ENCODE measurements around the gene ZMAT5.

The ZMAT5 gene, protein sequence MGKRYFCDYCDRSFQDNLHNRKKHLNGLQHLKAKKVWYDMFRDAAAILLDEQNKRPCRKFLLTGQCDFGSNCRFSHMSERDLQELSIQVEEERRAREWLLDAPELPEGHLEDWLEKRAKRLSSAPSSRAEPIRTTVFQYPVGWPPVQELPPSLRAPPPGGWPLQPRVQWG

DNA sequence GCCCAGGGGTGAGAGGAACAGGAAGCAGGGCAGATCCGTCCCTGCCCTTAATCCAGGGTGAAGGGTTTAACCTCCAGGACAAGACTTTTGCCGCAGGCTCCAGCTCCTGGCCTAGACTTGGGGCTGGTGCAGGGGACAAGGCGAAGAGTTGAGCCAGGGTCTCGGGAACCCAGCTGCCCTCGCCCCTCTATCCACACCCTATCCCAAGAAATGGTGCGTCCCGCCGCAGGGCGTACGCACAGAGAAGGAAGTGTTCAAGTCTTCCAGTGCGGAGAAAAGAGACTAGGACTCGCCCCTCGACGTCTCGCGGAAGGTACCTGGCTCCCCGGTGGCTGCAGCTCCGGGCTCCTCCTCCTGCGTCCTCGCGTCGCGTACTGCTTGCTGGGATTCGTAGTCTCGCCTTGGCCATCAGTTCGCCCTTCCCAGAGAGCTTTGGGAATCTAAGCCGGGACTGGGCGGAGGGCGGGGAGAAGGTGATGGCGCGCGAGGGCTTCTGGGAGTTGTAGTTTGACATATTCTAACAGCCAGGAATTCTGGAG, at the start of gene ZMAT5:
ZMAT5 (minus strand) TSS at position 376 of the 539 bp plus-strand sequence. CDS start 18,463 bp downstream, outside the sequence.
- DNase-seq (ENCODE audit: low read depth) = peak; percentile 95

DNA sequence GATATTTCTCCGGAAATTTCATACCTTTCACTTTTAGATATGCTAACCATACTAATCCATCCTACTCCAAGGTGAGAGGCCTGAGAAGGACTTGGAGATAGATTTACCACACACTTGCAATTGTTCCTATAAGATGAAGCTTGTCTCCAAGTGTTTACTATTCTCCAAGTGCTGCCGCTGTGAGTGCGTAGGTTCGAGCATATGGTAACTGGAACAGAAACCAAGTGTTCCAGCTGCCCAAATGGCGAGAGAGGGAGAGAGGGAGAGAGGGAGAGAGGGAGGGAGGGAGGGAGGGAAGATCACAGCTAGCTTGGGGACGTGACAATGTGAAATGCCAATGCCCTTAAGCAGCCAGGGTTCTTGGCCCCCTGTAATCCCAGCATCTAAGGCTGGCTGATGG, 49.7 kb upstream of the ZMAT5 start:
- no peak for DNase-seq (ENCODE audit: low read depth)

DNA sequence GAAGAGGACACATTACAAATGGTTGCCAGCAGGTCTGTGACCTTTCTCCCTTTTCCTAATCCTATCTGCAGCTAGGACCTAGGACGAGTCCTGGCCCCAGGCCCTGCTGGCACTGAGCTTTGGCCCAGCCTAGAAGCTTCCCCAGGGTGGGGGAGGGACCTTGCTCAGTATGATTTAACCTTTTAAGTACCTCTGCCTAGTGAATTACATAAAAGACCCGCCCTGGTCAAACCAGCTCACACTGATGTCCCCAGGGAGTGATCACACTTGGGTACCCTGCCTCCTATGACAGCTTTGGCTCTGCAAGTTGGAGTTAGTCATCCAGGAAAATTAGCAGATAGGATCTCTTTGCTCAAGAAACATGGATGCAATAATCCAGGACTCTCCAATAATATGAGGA, 49.3 kb upstream of the ZMAT5 start:
- no peak for DNase-seq (ENCODE audit: low read depth)

DNA sequence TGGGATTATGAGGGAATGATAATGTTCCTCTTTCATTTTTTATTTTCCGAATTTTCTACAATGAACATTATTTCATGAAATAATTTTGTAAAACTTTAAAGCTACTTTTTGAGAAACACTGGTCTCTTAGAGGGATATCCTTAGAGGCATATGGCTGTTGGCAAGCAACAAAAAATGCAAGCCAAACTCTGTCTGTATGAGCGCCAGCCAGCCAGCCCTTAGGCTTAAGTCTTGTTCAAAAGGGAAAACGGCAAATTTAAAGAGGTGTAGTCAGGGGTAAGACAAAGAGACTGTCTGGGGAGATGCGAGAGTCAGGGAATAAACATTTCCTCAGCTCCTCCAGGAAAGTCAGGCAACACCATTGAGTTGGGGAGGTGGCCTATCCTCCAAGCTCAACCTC, 48.8 kb upstream of the ZMAT5 start:
- DNase-seq (ENCODE audit: low read depth) = no peak

DNA sequence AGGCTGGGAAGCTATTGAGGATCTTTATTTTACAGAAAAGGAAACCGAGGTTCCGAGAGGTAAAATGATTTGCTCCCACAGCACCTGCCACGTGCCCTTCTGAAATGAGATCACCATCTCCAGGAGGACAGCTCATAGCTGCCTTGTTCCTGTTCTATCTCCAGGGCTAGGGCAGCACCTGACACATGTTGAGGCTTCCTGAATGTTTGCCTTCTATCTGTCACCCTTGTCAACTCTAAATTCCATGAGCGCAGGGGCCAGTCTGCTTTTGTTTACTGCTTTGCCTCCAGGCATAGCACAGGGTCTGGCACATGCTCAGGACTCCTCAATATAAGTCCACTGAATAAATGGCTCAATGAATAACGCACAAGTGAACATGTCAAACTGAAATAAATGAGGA, 47.2 kb upstream of the ZMAT5 start:
- no peak for DNase-seq (ENCODE audit: low read depth)

DNA sequence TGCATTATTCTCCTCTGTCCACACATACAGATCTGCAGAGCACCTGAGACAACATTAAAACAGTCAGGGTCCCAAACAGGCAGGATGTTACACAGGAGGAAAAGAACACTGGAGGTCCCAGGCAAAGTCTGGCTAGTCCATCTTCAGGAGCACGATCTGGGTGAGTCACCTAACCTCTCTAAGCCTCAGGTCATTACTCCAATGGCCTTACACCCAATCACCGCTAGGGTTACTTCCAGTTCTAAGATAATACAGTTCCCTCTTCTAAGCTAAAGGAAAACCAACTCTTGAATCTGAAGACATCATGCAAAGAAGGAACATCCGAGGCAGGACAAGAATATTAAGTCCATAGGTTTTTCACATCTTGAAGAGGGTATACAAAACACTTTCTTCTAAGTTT, 46.8 kb upstream of the ZMAT5 start:
- no peak for DNase-seq (ENCODE audit: low read depth)

DNA sequence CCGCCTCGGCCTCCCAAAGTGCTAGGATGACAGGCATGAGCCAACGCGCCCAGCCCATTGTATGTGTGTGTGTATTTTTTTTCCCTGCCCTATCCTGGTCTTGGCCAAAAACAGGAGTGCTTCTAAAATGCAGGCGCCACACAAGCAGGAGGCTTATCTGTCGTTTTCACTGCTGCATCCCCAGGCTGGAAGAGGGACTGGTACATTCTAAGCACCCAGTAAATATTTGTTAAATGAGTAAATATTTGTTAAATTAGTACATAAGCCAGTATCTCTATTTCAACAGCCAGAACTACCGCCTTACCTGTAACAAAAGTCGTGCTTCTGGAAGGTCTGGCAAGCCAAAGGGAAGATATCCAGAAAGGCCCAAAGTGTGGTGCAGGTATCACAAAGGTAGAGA, 46.3 kb upstream of the ZMAT5 start:
- no peak for DNase-seq (ENCODE audit: low read depth)

DNA sequence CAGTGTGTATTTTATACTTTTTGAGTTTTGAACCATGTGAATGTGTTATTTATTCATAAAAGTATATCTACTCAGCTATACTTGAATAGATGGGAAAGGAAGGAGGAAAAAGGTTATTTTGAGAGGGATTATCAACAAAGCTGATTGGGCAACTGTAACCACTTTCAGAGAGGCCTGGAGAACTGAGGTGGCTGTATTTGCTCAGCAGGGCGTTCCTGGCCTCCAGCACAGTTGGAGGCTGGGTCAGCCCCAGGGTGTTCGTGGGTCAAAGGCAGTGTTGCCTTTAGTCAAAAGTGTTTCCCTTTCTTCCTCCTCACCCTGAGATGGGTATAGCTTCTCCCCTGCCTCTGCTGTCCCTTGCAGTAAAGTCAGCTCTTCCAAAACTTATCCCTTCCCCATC, 44.6 kb upstream of the ZMAT5 start:
- DNase-seq (ENCODE audit: low read depth) = no peak

DNA sequence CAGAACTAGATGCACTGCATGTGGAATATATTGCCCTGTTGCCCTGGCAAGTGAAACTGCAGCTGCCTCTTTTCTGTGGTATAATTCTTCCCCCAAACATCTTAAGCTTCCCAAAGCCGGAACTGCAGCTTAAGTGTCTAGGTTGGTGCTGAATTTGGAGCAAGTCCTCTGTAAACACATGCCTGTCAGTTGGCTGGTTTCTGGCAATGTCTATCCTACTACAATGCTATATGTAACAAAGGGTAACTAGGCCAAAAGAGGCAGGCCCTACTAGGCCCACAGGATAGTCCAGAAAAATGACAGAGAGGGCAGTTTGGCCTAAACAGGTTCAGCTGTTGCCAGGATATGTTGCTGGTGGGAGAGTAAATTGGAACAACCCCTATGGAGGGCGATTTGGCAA, 43.4 kb upstream of the ZMAT5 start:
- no peak for DNase-seq (ENCODE audit: low read depth)

DNA sequence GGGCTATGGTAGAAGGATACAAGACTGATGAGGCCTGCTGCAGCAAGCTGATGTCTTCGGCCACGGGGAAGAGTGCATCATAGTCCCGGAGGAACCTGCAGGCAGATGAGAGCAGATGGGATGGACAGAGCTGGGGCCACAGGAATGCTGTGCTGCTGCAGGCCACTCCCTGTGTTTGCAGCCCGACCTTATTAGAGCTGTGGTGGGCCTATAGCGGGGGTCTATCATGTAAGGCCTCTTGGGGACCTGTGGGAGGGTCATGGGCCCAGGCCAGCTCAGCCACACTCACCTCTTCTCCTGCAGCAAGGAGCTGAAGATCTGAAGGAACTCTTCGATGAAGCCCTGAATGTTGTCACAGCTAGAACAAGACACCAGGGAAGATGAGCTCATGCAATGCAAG, 39.4 kb upstream of the ZMAT5 start:
- DNase-seq (ENCODE audit: low read depth) = no peak

DNA sequence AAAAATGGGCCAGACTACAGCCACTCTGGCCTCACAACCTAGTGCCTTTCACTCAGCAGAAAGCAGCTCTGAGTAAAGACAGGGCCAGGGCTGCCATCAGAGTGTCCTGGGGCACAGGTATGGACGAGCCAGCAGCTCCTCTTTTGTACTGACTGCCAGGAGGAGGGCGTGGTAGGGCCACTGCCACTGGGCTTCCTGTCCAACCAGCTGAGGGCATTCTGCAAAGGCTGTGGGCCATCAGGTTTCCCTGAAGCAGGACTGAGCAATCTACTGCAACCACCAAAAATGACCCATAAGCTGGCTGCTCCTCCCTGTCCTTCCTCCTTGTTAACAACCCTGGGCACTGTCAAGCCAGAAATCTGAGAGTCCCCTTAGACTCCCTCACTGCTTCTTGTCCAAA, 38.2 kb upstream of the ZMAT5 start:
- no peak for DNase-seq (ENCODE audit: low read depth)

DNA sequence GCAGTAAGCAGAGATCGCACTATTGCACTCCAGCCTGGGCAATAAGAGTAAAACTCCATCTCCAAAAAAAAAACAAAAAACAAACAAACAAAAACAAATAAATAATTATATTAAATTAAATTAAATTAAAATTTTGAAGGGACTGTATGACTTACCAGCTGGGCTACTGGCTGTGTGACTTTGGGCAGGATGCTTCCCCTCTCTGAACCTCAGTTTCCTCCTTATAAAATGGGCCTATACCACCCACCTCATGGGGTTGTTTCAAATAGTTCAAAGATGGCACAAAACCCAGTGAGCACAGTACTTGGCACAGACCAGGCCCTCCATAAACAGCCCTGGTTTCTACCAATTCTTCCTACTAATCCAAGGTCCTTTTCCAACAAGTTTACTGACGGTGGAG, 36.4 kb upstream of the ZMAT5 start:
- no peak for DNase-seq (ENCODE audit: low read depth)

DNA sequence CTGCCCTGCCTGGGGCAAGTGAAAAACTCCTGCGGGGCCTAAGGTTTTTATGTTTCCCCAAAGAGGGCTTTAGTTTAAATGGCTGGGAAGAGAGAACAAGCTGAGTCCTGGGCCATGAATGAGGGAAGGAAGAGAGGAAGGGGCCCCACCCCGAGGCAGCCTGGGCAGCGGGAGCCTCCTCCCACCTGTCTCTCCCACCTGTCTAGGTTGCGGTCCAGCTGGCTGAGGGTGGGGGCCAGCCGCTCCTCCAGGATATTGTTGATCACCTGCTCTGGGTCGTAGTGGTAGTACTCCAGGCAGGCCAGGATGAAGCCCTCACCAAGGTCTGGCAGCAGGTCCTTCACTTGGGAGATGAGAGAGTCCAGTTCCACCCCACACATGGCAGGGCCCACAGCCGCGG, 35.0 kb upstream of the ZMAT5 start:
- no peak for DNase-seq (ENCODE audit: low read depth)

DNA sequence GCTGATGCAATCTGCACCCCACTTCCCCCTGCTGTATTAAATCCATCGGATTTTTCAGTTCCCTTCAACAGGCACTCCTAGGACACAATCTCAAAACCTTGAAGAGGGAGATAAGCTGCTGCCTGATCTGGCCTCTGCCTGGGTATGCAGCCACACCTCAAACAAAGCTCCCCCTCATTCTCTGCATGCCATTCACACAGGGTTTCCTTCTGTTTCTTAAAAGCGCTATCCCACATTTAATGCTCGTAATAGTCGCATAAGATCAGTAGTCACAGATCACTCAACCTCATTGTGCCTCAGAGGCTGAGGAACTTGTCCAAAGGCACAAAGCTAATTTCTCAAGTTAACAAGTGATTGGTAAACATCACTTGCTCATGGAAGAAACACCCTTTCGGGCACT, 34.3 kb upstream of the ZMAT5 start:
- DNase-seq (ENCODE audit: low read depth) = no peak

DNA sequence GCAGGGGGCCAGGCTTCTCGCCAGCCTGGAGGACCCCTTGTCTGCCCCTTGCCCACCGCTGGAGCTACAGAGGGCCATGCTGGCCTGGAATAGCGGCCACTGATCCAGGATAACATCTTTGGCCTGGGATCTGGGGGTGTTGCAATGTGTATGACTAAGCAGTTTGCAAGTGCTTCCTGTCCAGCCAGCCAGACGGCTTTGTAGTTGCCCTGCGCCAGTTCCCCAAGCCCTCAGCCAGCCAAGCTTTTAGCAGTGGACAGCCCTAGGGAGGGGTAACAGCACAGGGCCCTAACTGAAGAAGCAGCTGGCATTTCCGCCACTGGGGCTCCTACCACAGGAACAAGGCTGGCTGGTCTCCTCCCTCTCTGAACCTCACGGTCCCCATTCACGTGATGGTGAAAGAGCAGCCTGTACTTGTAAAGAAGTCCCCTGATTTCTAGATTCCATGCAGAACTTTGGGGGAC, 32.4 kb upstream of the ZMAT5 start:
- peak; percentile 85 for DNase-seq (ENCODE audit: low read depth)

DNA sequence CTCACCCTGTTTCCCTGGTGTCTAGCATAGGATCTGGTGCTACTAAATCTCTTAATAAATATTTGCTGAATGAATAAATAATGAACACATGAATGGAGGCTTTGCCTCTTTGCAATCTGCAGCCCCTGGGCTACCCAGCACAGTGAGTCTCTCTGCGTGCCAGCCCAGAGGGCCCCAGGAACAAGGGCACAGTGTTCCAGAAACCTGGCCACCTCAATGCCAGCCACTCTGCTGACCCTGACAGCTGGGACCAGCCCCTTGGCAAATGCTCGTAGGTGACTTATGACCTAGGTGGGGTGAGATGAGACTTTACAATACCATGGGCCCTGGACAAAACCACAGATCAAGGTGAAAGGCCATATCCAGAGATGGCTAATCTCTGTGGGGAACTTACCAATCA, 32.0 kb upstream of the ZMAT5 start:
- no peak for DNase-seq (ENCODE audit: low read depth)

DNA sequence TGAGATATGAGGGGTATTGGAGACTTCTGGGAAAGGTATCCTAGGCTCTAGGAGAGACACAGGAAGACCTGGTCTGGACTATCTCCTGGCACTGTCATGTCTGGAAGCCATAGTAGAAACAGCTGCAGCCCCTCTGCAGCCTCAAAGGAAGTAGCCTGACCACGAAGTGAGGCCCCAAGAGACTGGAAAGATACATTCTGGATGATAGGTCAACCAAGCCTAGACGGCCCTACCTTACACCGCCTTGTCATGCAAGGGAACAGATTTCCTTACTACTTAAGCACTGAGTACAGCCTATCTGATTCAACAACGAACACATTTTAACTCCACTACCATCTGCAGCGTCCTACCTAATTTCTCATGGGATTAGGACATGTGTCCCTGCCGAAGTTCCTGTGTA, 31.5 kb upstream of the ZMAT5 start:
- DNase-seq (ENCODE audit: low read depth) = no peak

DNA sequence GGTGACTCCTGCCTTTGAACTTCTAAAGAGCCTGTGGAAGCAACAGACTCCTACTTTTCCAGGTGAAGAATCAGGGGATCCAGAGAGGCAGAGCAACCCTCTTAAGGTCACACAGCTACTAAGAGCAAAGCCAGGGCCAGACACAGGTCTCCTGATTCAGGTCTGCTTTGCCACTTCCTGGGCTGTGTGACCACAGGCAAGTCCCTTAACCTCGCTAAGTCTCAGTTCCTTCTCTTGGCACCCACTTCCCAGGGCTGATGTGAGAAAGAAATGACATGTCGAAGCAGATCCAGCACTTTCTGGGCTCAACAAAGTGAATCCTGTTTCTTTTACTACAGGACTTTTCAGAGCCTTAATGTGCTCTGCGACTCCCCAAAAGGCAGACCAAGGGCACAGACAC, 30.5 kb upstream of the ZMAT5 start:
- no peak for DNase-seq (ENCODE audit: low read depth)

DNA sequence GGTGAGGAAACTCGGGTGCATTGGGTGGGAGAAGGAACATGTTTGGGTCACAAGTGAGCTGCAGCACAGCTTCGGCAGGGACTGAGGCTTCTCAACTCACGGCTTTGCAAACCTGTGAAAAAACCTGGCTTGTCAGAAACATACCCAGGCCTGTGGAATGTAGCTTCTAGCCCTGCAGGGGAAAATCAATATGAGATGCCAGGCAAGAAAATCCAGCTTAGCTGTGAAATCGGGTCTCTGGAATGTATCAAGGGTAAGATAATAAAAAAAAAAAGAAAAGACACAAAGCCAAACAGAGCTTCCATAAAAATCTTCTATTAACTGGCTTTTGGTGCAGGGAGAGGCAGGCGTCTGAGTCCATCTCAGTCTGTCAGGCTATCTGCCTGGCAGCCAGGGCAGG, 28.9 kb upstream of the ZMAT5 start:
- DNase-seq (ENCODE audit: low read depth) = no peak

DNA sequence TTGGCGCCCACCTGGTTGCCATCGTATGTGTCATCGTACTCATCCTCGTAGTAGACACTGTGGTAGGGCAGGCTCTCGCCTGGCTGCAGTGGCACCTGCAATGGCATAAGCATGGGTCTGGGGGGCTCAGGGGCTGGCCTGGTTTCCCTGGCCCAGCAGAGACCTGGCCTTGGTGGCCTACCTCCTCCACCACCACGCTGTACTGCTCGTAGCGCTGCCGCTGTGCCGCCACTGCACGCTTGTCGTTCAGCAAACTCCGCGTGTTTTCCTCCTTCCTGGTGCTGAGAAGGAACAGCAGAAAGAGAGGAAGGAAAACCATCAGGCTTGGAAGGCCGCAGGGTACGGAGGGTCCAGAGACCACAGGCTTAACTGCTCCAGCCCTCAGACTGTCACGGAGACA, 26.6 kb upstream of the ZMAT5 start:
- no peak for DNase-seq (ENCODE audit: low read depth)

DNA sequence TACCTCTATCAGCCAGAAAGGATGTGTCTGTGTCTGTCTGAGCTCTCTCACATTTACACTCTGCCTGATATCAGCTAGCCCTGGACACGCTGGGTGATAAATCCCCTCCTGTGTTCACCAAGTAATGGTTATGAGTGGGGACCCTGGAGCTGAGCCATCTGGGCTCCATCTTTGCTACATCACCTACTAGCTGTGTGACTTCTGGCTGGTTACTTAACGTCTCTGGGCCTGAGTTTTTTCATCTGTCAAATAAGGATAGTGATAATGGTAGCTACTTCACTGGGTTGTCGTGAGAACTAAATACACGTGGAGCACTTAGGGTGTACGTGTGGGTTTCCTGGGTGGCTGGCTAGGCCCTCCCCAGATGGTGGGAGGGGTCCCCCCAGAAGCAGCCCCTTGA, 23.3 kb upstream of the ZMAT5 start:
- no peak for DNase-seq (ENCODE audit: low read depth)

DNA sequence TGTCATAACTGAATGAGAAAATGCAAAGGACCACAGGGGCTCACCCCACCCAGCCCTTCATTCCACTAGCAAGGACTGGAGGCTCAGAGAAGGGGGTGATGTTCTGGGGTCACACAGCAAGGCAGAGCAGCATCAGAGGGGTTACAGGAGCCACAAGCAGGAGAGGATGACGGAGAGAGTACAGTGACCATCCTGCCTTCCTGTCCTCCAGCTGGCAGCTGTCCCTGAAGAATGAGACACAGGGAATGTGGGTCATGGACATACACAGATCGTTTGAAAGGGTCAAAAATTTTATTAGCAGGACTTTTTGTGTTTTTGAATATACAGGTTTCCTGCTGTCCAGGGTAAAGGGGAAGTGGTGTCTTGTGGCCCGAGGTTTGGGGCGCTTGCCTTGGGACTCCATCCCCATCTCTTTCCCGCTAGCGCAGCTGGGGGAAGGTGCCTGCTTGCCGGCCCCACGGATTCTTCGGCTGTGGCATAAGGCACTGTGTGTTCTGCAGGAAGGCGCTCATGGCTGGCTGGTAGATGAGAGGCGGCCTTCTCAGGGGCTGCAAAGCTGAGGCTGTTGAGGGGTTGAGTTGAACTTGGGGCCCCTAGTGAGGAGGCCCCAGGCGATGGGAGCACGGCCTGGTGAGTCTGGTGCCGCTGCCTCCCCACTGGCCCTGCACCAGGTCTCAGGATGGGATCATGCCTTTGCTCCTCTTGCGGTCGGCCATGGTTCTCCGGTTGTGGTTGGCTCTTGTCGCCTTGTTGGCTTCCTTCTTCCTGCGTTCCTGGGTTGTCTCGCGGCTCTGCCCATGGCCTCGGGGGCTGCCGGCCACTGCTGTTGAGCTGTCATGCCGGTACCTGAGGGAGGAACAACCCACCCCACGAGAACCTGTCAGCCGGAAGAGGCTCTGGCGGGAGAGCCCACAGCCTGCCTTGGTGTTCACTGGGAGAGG, 21.8 kb upstream of the ZMAT5 start:
- no peak for DNase-seq (ENCODE audit: low read depth)

DNA sequence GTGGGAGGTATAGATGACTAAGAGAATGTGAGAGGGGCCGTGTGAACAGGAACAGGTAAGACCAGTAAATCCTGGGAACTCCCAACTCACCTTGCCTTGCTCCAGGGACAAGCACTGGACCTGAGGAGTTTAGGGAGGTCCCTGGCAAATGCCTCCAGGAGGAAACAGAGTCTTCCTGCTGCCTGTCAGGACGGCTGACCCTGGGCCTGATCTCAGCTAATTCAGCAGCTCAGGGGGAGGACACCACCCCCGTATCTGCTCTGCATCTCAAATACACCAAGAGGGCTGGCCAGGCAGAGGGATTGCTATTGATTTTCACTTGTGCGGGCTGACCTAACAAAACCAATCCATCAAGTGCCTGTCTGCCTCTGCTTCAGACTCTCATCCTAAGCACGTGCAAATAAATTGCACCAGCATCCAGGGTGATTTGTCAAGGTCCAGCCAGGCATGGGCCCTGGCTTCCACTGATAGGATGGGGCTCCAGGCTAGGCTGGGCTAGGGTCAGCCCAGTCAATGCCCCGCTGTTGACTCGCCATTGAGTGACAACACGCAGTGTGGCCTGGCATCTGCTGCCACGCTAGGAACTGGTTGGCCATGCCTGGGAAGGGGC, 20.7 kb upstream of the ZMAT5 start:
- no peak for DNase-seq (ENCODE audit: low read depth)

Measured in HS-5 (cell line).